ENCODE results near the gene MYO6. TPM values are rescaled to one million over a fixed set of nuclear protein-coding genes. Genes with fewer than 3 reads are reported as not detected.

The MYO6 gene
- total and polyA plus RNA-seq, 2 of the 4 experiments (the other 2 are of a cell fraction), result 6.1 to 6.8 TPM

DNA sequence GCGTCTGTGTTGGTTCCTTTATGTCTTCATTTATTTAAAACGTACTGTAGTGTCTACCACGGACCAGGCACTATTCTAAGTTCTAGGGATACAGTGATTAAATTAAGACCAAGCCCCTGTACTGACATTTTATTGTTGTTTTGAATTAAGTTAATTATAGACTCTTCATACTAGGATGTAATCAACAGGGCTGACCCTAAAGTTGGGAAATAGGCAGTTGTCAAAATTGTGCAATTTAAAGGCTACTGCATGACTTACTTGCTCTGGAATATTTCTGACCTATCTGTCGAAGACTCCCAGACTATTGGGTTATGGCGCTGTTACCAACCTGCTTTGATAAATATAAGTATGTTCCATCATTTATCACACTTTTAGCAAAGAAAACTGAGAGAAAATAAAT is 6.7 kb downstream of the MYO6 start:
- Histone ChIP-seq H2AK9ac (replicated peaks; ENCODE audit: low read depth, low read length, poor library complexity) (no peak overlapping the region), H3K4me2 (ENCODE audit: low read depth, low read length) (no peak overlapping the region), H3K4ac (ENCODE audit: low read depth, low read length) (no peak overlapping the region), H3K14ac (replicated peaks; ENCODE audit: low read depth, low read length) (no peak overlapping the region), H4K91ac (ENCODE audit: insufficient read depth, low read depth, low read length) (no peak overlapping the region), H2AFZ (replicated peaks; ENCODE audit: low read length, poor library complexity) (no peak overlapping the region), H3K23ac (ENCODE audit: low read depth, low read length) (no peak overlapping the region), H3K4me3 (ENCODE audit: insufficient read depth, low read depth, low read length) (no peak overlapping the region), H3K36me3 (ENCODE audit: control insufficient read depth, insufficient read depth, low read length) (no peaks in the 10 kb centered on the region), H3K4me1 (ENCODE audit: control insufficient read depth, insufficient read depth, low read length) (peaks cover 5% of the 10 kb centered on the region), H3K9me1 (ENCODE audit: insufficient read depth, low read length) (peaks cover 5% of the 10 kb centered on the region; the same call in 1 of the 2 replicates), H3K18ac (ENCODE audit: low read depth, low read length) (no peak overlapping the region), H4K5ac (ENCODE audit: low read depth, low read length) (no peak overlapping the region), H3K9ac (ENCODE audit: low read depth, low read length) (no peak overlapping the region), H4K20me1 (ENCODE audit: insufficient read depth, low read length) (no peaks in the 10 kb centered on the region), H2BK15ac (ENCODE audit: low read depth, low read length) (no peak overlapping the region), H2BK20ac (ENCODE audit: low read depth, low read length) (no peak overlapping the region), H2AK5ac (ENCODE audit: low read depth, low read length) (no peak overlapping the region), H2BK120ac (ENCODE audit: low read depth, low read length) (no peak overlapping the region), H3K27ac (ENCODE audit: insufficient read depth, low read length) (no peak overlapping the region), H3K79me1 (ENCODE audit: low read depth in 1 of 2, low read length in 2 of 2) (peaks cover 17 to 48% of the 10 kb centered on the region in 2 experiments; a peak in 3 of 4 replicates), H4K8ac (ENCODE audit: low read depth in 2 of 2, low read length in 2 of 2) (no peak overlapping the region), H3K9me3 (ENCODE audit: control insufficient read depth, insufficient read depth, low read length) (no peaks in the 10 kb centered on the region), H3K56ac (ENCODE audit: extremely low read depth, insufficient read depth, low read length) (no peak overlapping the region), H3K27me3 (ENCODE audit: control insufficient read depth, insufficient read depth, low read length) (no peaks in the 10 kb centered on the region), H2BK5ac (ENCODE audit: low read depth, low read length, poor library complexity, severe bottlenecking) (no peak overlapping the region)
- in situ Hi-C loops (cut with MboI; ENCODE audit: low sequenced_read_pairs), result no loop called here
- ATAC-seq (ENCODE audit: low read depth) (no peak), DNase-seq (no peak)
- ChIA-PET POLR2A (ENCODE audit: unreplicated experiment) (no interaction called here), CTCF (no interaction called here)
- dilution Hi-C loops (cut with HindIII; ENCODE audit: low sequenced_read_pairs, unreplicated experiment), result no loop called here
- TF ChIP-seq RCOR1 (IDR thresholded peaks at IDR 0.05; ENCODE audit: insufficient replicate concordance, low read length) (no peak), BHLHE40 (IDR thresholded peaks at IDR 0.05; ENCODE audit: low read depth, low read length) (no peak), MAFK (IDR thresholded peaks at IDR 0.05; ENCODE audit: low read depth, low read length) (no peak), FOS (IDR thresholded peaks at IDR 0.05; ENCODE audit: low read depth, low read length) (no peak), MAZ (IDR thresholded peaks at IDR 0.05; ENCODE audit: borderline replicate concordance, low read depth, low read length) (no peak), CHD1 (IDR thresholded peaks at IDR 0.05; ENCODE audit: low read depth, low read length) (no peak), POLR2A (IDR thresholded peaks at IDR 0.05; ENCODE audit: low read depth, low read length) (no peak), SMC3 (IDR thresholded peaks at IDR 0.05; ENCODE audit: low read depth, low read length) (no peak), NFE2L2 (IDR thresholded peaks at IDR 0.05; ENCODE audit: low read depth, low read length) (no peak), RFX5 (IDR thresholded peaks at IDR 0.05; ENCODE audit: low read depth, low read length) (no peak), CEBPB (IDR thresholded peaks at IDR 0.05; ENCODE audit: low read depth, low read length) (no peak), MXI1 (IDR thresholded peaks at IDR 0.05; ENCODE audit: borderline replicate concordance, low read depth, low read length) (no peak), CTCF (conservative IDR thresholded peaks at IDR 0.05; ENCODE audit: low read depth, low read length) (no peak)
- TF ChIP-seq, protein P1, sequence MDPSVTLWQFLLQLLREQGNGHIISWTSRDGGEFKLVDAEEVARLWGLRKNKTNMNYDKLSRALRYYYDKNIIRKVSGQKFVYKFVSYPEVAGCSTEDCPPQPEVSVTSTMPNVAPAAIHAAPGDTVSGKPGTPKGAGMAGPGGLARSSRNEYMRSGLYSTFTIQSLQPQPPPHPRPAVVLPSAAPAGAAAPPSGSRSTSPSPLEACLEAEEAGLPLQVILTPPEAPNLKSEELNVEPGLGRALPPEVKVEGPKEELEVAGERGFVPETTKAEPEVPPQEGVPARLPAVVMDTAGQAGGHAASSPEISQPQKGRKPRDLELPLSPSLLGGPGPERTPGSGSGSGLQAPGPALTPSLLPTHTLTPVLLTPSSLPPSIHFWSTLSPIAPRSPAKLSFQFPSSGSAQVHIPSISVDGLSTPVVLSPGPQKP (IDR thresholded peaks at IDR 0.05; ENCODE audit: borderline replicate concordance, low read depth, low read length), result no peak
- TF ChIP-seq, protein P2, sequence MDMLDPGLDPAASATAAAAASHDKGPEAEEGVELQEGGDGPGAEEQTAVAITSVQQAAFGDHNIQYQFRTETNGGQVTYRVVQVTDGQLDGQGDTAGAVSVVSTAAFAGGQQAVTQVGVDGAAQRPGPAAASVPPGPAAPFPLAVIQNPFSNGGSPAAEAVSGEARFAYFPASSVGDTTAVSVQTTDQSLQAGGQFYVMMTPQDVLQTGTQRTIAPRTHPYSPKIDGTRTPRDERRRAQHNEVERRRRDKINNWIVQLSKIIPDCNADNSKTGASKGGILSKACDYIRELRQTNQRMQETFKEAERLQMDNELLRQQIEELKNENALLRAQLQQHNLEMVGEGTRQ (IDR thresholded peaks at IDR 0.05; ENCODE audit: low read depth, low read length), result no peak
- WGBS, 2 experiments (ENCODE audit: extremely low coverage in 2 of 2, insufficient read length in 1 of 2), result no CpG with 5 or more reads among the region's 5 CpGs
- intact Hi-C loops (cut with micrococcal nuclease), result loop anchor here (10.0 kb wide), 1 partner anchor 471 kb away; the partner anchor contains the start of gene TMEM30A
- BruUV-seq (replicated peaks), result no TSS peak

All from IMR-90 (cell line).